GM11168 (cell line): ENCODE data around the gene NAP1L4.

ENCODE experiments used
- in situ Hi-C: fragments of 300-500 bp; cut with MboI; formaldehyde crosslinking; loops from one replicate; pipeline ENCODE4 v1.12.0; 2022; ENCODE audit warnings: low sequenced_read_pairs; ENCODE audit not compliant: unreplicated experiment

Gene NAP1L4

DNA sequence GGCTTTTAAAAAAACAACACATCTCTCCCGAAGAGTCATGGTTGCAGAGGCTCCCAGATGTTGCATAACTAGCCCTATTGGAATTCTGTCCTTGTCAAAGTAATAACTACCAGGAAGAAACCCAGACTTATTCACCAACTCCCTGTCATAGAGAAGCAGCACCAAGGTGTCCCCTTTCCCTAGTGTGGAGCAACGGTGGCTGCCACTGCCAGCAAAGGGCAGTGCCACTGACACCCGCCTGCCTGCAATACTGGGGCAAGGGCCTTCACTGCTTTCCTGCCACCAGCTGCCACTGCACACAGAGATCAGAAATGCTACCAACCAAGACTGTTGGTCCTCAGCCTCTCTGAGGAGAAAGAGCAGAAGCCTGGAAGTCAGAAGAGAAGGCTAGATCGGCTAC lies 27.3 kb downstream of the NAP1L4 start:
- in situ Hi-C loops: no loop called here

DNA sequence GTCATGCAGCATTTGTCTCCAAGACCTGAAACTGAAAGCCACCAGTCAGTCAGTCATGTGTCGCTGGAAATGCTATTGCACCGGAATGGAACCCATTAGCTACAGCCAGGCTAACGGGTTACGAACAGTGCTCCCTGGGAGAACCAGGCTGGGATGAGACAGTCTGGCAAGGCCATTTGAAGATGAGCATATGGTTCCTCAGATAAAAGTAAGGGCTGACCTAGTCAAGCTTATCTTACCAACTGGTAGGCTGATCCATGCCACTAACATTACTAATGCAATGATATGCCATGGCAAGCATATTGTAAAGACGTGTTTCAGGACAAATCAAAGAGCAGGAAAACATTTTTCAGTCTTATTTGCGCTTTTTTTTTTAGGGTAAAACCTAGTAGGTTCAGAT lies 28.4 kb downstream of the NAP1L4 start:
- in situ Hi-C loops: no loop called here

DNA sequence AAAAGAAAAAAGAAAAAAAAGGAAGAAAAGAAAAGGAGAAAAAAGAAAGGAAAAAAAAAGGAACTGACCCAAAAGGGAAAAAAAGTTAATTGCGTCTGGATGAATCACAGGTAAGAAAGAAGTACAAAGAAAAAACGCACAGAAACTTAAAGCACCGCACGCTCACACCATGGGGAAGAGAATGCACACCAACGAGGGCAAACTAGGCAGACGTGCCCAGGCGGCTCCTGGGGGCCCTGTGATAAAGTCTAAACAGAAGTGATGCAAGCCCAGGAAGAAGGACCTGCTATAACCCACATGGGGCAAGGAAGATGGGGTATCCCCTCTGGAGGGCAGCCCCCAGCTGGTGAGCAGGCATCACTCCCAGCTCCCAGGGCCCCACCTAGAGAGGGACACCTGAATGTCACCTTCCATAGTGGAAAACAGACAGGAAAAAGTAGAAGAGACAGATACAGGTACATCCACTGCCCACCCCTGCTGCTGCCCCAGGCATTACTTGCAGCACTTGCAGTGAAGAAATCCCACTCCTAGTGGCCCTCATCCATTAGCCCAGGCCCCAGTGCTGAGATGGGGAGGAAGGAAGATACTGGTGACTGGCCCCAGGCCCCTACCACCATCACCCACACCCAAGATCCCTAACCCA lies 28.9 kb downstream of the NAP1L4 start:
- in situ Hi-C loops: no loop called here

DNA sequence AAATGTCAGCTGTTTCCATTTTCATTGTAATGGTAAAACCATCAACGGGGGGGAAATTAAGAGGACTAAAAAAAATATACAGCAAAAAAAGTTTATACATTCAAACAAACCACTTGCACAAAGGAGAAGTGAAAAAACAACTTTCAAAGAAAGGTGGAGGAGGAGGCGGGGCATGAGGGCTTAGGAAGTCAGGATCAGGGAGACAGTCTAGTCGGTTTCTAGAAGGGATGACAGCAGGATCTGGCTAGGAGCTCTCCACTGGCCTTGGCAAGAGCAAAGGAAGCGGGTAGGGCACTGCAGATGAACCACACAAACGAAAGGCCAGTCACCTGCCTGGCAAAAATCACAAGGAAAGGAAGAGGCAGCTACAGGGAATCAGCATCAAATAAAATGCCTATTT lies 31.0 kb downstream of the NAP1L4 start:
- in situ Hi-C loops: no loop called here

DNA sequence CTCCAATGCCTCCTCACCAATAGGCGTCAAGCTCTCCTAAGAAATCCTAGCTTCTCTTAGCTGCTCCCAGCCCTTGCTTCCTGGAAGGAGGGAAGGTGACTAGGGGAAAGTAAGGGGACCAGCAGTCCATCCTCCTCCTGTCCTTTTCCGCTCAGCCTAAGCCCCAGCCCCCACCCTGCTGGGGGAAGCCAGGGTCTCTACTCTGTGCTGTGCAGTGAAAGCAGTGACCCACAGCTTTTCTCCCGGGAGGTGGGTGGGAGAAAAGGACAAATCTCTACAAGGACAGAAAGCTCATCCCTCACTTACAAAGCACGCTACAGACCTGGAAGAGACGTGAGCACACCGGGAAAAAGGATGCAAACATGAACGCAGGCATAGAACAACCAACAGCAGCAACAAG lies 32.0 kb downstream of the NAP1L4 start:
- in situ Hi-C loops: no loop called here

DNA sequence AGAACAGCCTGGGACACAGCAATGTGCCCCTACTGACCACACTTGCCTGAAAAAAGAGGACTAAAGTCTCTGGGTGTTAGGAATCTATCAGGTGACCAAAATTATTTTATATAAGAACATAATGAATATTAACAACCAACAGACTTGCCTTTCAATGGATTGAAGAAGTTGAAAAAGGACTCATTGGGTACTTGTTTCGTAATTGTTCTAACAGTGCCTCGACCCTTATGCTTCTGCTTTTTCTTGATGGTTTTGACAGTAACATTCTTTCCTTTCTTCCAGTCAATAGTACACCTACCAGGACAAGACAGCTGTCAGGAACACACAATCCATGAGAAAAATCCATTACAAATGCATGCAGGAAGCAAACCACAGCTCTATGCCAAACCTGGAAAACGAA lies 33.9 kb downstream of the NAP1L4 start:
- in situ Hi-C loops: no loop called here

DNA sequence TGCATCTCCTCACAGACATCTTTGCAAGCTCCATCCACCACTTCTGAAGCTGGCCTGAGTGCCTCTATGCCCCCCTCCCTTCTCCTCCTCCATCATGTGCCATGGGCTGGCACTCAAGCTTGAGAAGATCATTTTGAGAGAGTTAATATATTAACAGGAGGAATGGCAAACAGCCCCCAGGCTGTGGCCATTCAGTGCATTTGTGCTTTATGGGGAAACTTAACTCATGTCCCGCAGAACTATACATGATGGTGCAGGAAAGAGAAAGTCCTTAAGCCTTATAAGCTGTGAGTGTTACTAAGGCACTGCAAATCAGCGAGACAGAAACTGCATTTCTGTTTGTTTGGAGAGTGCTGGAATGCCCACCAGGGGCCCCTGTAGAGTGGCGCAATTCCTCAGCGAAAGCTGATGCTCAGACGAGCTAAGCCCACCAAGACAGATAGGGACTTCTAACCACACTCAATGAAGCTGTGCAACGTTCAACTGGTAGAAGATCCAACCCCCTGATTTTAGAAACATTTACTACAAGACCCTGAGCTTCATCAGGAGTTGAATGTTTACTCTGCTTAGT lies 36.1 kb downstream of the NAP1L4 start:
- in situ Hi-C loops: no loop called here

DNA sequence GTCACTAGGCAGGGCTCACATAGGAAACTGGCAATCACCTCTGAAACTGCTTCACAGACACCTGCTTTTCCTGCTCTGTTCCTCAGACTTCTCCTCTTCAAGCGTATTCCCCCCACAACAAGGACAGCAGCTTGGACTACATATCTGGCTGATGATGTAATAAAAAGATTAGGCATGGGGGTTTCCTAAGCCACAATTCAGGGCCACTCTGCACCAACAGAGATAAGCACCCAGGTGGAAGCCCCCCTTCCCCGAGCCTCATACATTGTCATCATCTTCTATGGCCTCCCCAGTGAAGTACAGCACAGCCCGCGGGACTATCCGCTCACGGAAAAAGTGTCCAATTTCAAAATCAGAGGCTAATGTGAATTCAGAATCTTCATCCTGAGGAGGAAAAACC lies 37.9 kb downstream of the NAP1L4 start:
- in situ Hi-C loops: no loop called here

DNA sequence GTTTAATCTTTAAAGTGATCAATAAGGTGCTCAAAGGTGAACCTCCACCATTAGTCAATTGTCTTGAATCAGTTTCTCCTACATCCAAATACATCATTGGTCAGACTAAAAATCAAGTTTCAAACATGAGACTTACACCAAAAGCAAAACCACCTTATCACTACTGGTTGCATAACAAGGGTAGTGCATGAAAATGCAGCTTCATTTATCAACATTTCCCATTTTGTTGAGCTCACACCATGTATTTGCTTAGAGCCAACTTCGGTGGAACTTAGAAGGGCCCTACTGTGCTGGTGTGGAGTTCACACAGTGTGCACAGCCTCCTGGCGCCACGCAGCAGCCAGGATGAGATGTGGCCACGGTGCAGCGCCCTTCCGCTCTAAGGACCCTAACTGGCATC lies 39.8 kb downstream of the NAP1L4 start:
- in situ Hi-C loops: no loop called here

DNA sequence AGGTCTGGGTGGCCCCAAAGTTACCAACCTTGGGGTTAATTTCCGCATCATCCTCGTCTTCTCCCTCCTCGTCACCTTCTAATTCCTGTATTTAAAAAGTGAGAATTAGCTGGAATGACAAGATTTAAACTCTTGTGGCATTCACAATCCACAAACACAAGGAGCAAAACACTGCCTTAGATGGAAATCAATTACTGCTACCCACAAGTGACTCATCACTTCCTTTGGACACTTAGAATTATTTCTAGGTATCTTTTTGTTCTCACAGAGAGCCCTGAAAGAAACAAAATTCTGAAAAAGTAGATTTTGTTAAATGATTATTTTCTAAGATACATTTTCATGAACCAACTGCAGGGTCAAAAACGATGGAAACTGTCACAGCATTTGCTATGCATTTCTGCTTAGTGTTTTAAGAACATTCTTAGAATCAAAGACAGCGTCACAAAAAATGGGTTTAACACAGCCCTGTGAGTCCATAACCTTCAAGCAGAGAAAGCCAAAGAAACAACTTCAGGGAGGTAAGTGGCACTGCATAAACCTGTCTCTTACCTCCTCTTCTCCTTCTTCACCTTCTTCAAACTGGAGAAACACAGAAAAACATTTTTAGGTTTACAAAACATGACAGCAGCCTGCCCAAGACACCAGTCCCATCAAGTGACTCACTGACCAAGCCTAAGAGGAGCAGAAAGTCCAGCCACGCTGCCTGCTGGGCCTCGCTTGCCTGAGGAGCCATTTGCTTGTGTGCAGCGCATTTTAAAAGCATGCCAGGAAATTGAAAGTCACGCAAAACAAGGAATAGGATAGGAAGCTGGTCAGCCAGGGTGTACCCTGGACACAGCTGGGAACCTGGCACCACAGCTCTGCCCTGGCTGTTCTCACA lies 40.7 kb downstream of the NAP1L4 start:
- in situ Hi-C loops: no loop called here

DNA sequence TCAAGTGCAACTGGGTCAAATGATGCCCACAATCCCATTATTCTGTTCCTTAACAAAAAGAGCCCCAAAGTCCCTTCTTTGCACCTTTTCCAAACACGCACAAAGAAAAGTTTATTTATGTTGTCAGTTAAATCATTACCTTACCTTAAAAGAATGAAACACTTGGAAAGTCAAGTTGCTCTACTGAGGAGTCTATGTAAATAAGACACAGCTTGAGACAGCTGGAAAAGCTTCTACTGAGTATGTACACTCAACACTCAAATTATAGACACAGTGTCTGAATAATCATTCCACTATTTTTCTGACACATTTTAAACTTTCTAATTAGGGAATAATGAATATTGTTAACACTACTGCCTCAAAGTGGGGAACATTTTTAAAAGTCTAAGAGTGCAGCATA lies 41.3 kb downstream of the NAP1L4 start:
- in situ Hi-C loops: no loop called here

DNA sequence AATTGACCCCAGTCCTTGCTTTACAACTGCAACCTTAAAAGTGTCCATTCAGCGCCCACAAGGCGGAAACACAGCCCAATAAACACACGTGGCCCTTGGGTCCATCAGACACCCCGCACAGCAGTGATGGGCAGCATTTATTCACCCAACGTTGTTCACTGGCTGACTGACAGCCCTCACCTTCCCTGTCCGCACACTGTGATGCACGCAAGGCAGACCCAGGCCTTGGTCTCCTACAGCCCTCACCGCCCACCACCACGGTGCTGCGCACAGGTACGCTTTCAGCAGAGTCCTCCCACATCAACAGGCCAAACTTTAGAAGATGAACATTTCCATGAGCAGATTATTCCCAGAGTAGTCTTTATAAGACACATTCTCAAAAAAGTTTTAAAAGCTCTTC lies 42.2 kb downstream of the NAP1L4 start:
- in situ Hi-C loops: no loop called here

DNA sequence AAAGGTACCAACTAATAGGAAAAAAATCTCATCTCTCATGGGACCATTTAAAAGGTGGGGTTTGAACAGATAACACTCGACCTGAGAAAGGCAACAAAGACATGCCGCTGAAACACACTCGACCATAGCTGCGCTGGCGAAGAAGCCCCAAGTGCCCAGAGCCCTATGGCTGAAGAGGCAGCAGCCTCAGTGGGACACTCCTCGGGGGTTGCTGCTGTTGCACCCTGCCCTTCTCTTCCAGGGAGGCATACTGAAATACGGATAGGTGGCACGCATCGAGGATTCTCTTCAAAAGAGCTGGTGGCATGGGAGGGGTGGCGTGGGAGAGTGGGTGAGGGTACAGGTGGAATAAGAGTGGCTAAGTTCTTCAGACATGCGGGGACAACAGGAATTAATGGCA lies 44.4 kb downstream of the NAP1L4 start:
- in situ Hi-C loops: no loop called here

DNA sequence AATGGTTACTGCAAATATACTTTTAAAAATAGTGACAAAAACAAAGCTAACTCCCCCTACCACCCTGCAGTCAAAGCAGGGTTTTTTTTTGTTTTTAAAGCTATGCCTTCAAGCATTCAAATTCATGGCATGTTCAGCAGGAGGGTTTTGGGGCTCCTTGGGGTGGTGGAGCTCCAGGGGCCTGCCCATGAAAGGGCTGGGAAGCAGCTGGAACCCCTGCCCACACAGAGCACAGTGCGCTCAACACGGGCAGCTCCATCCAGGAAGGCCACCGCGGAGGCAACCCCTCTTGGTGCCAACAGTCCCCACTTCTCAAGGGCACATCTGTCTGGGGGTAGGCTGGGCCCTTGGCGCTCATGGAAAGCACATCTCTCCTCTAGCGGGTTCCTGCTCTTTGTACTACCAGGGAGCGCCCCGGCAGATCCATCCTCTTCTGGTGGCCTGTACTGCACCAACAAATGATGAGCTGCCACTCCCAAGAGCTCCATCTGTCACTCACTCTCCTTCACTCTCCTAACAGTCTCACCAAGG lies 46.3 kb downstream of the NAP1L4 start:
- in situ Hi-C loops: no loop called here

DNA sequence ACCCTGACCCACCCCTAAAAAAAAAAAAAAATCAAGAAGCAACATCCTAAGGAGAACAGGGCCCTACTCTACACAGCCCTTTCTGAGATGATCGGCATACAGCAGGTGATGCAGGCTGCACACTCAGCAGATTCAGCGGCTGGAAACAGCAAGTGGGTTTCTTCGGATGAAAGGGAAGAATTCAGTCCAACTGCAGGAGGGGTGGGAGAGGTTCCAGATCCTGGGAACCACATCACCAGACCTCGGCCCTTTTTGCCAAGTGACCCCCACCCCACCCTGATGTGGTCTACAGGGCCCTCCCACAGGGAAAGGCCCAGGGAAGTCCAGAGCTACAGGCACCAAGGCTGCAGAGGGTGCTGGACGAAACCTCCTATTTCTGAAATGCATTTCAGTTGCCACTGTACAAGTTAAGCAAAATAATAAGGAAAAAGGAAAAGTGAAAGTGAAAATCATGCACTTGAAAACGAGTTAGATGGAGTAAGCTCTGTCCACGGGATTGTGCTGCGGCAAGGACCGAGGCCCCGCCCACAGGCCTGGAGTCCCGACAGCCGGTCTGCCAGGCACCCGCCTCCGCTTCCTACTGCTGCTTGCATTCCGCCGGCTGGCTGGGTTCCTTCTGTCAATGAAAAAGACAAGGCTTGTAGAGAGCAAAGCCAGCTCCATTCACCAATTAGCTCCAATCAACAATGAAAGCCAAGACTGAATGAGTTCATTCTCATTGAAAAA lies 46.9 kb downstream of the NAP1L4 start:
- in situ Hi-C loops: no loop called here

DNA sequence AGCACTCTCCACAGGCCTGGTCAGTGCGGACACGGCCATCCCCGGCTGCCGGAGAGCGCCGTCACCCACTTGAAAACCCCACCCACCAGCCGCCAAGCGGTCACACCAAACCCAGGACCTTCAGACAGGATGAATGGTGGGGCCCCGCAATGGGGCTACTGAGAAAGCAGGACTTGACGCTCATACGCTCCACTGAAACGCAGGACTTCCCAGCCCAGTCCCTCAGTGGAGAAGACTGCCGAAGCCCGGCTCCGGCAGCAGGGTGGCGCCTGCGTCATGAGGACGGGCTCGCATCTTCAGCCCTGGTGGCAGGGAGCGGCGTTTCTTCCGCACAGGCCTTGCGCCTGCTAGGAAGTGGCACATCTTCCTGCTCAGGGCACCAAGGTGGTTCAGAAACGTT lies 47.6 kb downstream of the NAP1L4 start:
- in situ Hi-C loops: no loop called here

DNA sequence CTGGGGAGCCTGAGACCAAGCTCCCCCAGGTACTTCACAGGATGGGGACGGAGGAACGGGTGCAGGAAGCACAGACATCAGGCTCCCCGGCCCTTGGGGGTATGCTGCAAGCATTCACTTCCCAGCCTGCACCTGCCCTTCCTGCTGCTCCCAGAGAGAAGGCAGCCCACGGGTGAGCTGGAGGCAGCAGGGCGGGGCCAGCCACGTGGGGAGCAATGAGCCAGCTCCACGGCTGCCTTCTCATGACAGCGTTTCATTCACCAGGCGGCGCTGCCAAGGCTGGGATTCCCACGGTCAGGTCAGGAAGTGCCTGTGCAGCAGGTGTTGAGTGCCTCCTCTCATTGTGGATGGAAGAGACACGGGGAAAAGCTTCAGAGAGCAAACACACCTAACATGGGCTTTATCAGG lies 48.4 kb downstream of the NAP1L4 start:
- in situ Hi-C loops: no loop called here

DNA sequence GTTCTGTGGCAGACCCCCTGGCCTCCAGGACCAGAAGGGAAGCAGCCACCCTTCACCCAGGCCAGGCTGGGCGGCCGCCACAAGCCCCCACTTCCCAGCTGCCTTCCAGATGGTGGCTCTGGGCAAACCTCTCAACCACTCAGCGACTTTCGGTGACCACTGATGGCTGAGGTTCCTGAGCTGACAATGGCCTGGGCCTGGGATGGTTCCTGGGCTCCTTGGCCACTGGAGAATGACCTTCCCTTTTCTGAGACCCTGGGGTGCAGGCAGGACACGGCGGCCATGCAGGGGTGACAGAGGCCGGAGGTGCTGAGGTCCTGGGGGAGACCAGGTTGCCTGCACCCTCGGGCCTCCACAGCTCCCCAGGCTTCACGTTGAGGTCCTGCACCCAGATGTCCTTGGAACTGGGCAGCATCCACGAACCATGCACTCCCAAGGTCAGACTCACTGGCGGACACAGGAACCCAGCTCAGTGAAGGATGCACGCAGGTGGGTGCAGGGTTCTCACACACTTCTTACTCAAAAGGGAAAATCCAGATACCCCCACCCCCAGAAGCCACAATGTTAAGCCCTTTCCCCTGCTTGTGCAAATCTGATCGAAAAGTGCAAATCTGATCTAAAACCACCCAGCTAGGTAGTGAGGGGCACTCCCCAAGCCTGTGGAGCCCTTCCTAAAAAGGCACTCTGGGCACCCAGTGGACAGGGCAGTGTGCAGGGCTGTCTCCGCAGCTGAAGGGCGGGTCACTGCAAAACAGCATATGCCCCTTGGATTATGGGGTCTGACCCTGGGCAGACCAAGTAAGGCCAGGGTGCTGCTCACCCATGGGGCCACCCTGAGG lies 49.0 kb downstream of the NAP1L4 start:
- in situ Hi-C loops: no loop called here

DNA sequence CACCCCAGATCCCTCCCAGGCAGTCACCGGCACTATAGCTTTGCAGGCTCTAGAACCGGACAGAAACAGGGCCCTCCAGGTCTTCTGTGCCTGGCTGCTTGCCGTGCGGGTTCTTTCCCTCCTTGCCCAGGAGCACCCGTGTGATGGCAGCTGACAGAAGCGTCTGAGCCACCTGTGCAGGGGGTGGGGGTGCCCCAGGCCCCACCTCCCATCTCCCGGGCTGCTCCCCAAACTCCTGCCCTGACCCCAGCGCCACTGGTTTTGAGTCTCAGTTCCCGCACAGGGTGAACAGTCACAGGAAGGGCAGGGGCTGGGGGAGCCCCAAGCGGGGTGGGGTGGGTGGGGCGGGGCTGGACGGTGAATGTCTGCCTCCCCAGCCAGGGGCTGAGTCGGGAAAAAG lies 49.7 kb downstream of the NAP1L4 start:
- in situ Hi-C loops: no loop called here
